Liver (tissue), 2 donors: ENCODE data around the gene ABCG8.

ENCODE experiments used
- ZBTB33 ChIP-seq: IDR thresholded peaks from 2 replicates; pipeline ENCODE4 v1.6.1; 2016; ENCODE audit warnings: antibody characterized with exemption
- TF ChIP-seq, protein P1 (sequence below): fragments of 150-350 bp; IDR thresholded peaks from 2 replicates; pipeline ENCODE4 v1.5.1; 2017; ENCODE audit warnings: improper control_type of control experiment, low read depth, low read length; ENCODE audit not compliant: missing input control
- TF ChIP-seq, protein P2 (sequence below): IDR thresholded peaks from 2 replicates; pipeline ENCODE4 v1.6.1; 2016; ENCODE audit warnings: antibody characterized with exemption, mild to moderate bottlenecking
- donor health status: healthy.

GRCh38 chr2:43927442-43927841 lies 88.7 kb downstream of the ABCG8 start:
- TF ChIP-seq ZBTB33 = no peak
- TF ChIP-seq, protein P1, sequence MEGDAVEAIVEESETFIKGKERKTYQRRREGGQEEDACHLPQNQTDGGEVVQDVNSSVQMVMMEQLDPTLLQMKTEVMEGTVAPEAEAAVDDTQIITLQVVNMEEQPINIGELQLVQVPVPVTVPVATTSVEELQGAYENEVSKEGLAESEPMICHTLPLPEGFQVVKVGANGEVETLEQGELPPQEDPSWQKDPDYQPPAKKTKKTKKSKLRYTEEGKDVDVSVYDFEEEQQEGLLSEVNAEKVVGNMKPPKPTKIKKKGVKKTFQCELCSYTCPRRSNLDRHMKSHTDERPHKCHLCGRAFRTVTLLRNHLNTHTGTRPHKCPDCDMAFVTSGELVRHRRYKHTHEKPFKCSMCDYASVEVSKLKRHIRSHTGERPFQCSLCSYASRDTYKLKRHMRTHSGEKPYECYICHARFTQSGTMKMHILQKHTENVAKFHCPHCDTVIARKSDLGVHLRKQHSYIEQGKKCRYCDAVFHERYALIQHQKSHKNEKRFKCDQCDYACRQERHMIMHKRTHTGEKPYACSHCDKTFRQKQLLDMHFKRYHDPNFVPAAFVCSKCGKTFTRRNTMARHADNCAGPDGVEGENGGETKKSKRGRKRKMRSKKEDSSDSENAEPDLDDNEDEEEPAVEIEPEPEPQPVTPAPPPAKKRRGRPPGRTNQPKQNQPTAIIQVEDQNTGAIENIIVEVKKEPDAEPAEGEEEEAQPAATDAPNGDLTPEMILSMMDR = no peak
- TF ChIP-seq, protein P2, sequence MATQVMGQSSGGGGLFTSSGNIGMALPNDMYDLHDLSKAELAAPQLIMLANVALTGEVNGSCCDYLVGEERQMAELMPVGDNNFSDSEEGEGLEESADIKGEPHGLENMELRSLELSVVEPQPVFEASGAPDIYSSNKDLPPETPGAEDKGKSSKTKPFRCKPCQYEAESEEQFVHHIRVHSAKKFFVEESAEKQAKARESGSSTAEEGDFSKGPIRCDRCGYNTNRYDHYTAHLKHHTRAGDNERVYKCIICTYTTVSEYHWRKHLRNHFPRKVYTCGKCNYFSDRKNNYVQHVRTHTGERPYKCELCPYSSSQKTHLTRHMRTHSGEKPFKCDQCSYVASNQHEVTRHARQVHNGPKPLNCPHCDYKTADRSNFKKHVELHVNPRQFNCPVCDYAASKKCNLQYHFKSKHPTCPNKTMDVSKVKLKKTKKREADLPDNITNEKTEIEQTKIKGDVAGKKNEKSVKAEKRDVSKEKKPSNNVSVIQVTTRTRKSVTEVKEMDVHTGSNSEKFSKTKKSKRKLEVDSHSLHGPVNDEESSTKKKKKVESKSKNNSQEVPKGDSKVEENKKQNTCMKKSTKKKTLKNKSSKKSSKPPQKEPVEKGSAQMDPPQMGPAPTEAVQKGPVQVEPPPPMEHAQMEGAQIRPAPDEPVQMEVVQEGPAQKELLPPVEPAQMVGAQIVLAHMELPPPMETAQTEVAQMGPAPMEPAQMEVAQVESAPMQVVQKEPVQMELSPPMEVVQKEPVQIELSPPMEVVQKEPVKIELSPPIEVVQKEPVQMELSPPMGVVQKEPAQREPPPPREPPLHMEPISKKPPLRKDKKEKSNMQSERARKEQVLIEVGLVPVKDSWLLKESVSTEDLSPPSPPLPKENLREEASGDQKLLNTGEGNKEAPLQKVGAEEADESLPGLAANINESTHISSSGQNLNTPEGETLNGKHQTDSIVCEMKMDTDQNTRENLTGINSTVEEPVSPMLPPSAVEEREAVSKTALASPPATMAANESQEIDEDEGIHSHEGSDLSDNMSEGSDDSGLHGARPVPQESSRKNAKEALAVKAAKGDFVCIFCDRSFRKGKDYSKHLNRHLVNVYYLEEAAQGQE = no peak
